Esophagus squamous epithelium (tissue), 5 donors: ENCODE results near the gene TRIM65. TPM values are rescaled to one million over a fixed set of nuclear protein-coding genes. Genes with fewer than 3 reads are reported as not detected.
A peak's percentile ranks its signal among the peaks of the same experiment; 100 is the strongest.

Experiments
- DNase-seq: peaks from one replicate; lab custom pipeline; 2025; lab: John Stamatoyannopoulos, UW
- H3K27ac ChIP-seq, 4 donors: fragments of 200-600 bp; sonication (generic); one replicate each; pipeline ENCODE4 v1.5.1; 2016 to 2019; ENCODE audit warnings: mild to moderate bottlenecking in 1 of 4
- H3K27me3 ChIP-seq, 4 donors: fragments of 200-600 bp; sonication (generic); 1 replicate in 3 of 4; 2 replicates in 1 of 4; pipeline versions ENCODE4 v1.5.1 to v1.6.0; 2017 to 2021; ENCODE audit warnings: antibody characterized with exemption in 1 of 4
- H3K36me3 ChIP-seq, 3 donors: fragments of 200-600 bp; sonication (generic); one replicate each; pipeline ENCODE4 v1.5.1; 2016 to 2019
- H3K4me1 ChIP-seq, 3 donors: fragments of 200-600 bp; sonication (generic); one replicate each; pipeline ENCODE4 v1.5.1; 2017 to 2019
- H3K4me3 ChIP-seq, 4 donors: fragments of 200-600 bp; sonication (generic); 1 replicate in 3 of 4; 2 replicates in 1 of 4; pipeline ENCODE4 v1.5.1; 2016 to 2019; ENCODE audit warnings: mild to moderate bottlenecking in 2 of 4, moderate library complexity in 1 of 4
- H3K9me3 ChIP-seq, 3 donors: fragments of 200-600 bp; sonication (generic); one replicate each; pipeline ENCODE4 v1.5.1; 2016 to 2019
- CTCF ChIP-seq, 6 experiments: fragments of 450-650 bp in 4 of 6; fragments of 200-600 bp in 2 of 6; sonication (generic) in 2 of 6; IDR thresholded peaks; one replicate each; pipeline ENCODE4 v1.5.1; 2016 to 2019; ENCODE audit warnings: antibody characterized with exemption in 6 of 6, mild to moderate bottlenecking in 4 of 6, moderate library complexity in 4 of 6
- POLR2A ChIP-seq, 4 donors: fragments of 450-650 bp; IDR thresholded peaks; one replicate each; pipeline ENCODE4 v1.6.1; 2017; ENCODE audit warnings: antibody characterized with exemption in 4 of 4, mild to moderate bottlenecking in 4 of 4, moderate library complexity in 3 of 4
- WGBS, 2 donors: methylation state at CpG; one replicate each; pipeline ENCODE4 v1.1.5; 2018; 5-methylcytosine and 5-hydroxymethylcytosine counted together
- intact Hi-C: fragments of 100-400 bp; cut with DNase I; formaldehyde crosslinking; loops from one replicate; pipeline ENCODE4 v1.15.0; 2022
- total RNA-seq, 4 donors: library from RNA; depleted of rRNA; stranded (reverse); fragments of >200 nt; gene quantifications; one replicate each; pipeline ENCODE4 v1.1.0, GENCODE V29; 2016
- donor health status: DM: yes; HTN: yes; CAD: no.

The TRIM65 gene
- total RNA-seq, 4 donors from 2014 or later: 17.3 to 24.6 (median 19.6) TPM

- Histone ChIP-seq H3K4me1 (peaks cover 34 to 54% (median 36%) of the 10 kb centered on the region in 3 donors), H3K27ac (no peak overlapping the region), H3K4me3 (no peak overlapping the region), H3K9me3 (no peaks in the 10 kb centered on the region), H3K27me3 (no peaks in the 10 kb centered on the region), H3K36me3 (peaks cover 10 to 57% (median 27%) of the 10 kb centered on the region in 3 donors)
- TF ChIP-seq POLR2A (IDR thresholded peaks at IDR 0.05): no peak
- no peak for TF ChIP-seq CTCF (IDR thresholded peaks at IDR 0.05)
- no peak for DNase-seq
- 83 to 100% methylated on average over 1 to 4 of the region's 16 CpGs for WGBS, 2 donors
- intact Hi-C loops: no loop called here
These were observed 2.0 kb upstream of the TRIM65 start for GRCh38 chr17:75898791-75899190.

GRCh38 chr17:75898065-75898464 is 1.3 kb upstream of the TRIM65 start:
- Histone ChIP-seq H3K4me3 (no peak overlapping the region), H3K9me3 (no peaks in the 10 kb centered on the region), H3K4me1 (peaks cover 26 to 53% (median 32%) of the 10 kb centered on the region in 3 donors), H3K36me3 (peaks cover 10 to 56% (median 27%) of the 10 kb centered on the region in 3 donors), H3K27me3 (no peaks in the 10 kb centered on the region), H3K27ac (peak overlapping the region in 2 of 4 donors; percentile 84 to 99)
- TF ChIP-seq POLR2A (IDR thresholded peaks at IDR 0.05) (no peak), CTCF (IDR thresholded peaks at IDR 0.05) (no peak)
- intact Hi-C loops: no loop called here
- 71 to 92% methylated on average over 3 of the region's 8 CpGs for WGBS, 2 donors
- DNase-seq: no peak

- no peaks in the 10 kb centered on the region for H3K9me3 ChIP-seq
- intact Hi-C loops: no loop called here
- no peak for DNase-seq
- H3K4me3 ChIP-seq: peak overlapping the region; percentile 72 to 98 (median 90)
- H3K27me3 ChIP-seq: no peaks in the 10 kb centered on the region
- peaks cover 25 to 54% (median 32%) of the 10 kb centered on the region in 3 donors for H3K4me1 ChIP-seq
- TF ChIP-seq POLR2A (IDR thresholded peaks at IDR 0.05) (no peak), CTCF (IDR thresholded peaks at IDR 0.05) (no peak)
- WGBS, 2 donors: 48 to 76% methylated on average over 8 to 13 of the region's 37 CpGs
- peaks cover 10 to 56% (median 29%) of the 10 kb centered on the region in 3 donors for H3K36me3 ChIP-seq
- H3K27ac ChIP-seq: peak overlapping the region; percentile 84 to 99 (median 95)
These were observed 639 bp upstream of the TRIM65 start for GRCh38 chr17:75897160-75898019.

GRCh38 chr17:75895370-75896155 is 1.2 kb downstream of the TRIM65 start:
- Histone ChIP-seq H3K4me3 (peak overlapping the region; percentile 72 to 98 (median 90)), H3K27me3 (no peaks in the 10 kb centered on the region), H3K27ac (peak overlapping the region; percentile 84 to 99 (median 95)), H3K9me3 (no peaks in the 10 kb centered on the region), H3K36me3 (peaks cover 10 to 56% (median 43%) of the 10 kb centered on the region in 3 donors), H3K4me1 (peaks cover 25 to 62% (median 32%) of the 10 kb centered on the region in 3 donors)
- 14% methylated on average over 25 to 26 of the region's 28 CpGs for WGBS, 2 donors
- intact Hi-C loops: no loop called here
- no peak for DNase-seq
- peak in 4 of 6 experiments; percentile 13 to 47 (median 35) for TF ChIP-seq CTCF (IDR thresholded peaks at IDR 0.05)
- no peak for TF ChIP-seq POLR2A (IDR thresholded peaks at IDR 0.05)
